HG03045 (cell line): ENCODE results near the gene SCD5.

ENCODE experiments used
- ATAC-seq: cut with Tn5 transposase; IDR thresholded peaks from one replicate; pipeline ENCODE4 v1.9.1; 2021; ENCODE audit warnings: mild to moderate bottlenecking, moderate library complexity; ENCODE audit not compliant: unreplicated experiment

The SCD5 gene

DNA sequence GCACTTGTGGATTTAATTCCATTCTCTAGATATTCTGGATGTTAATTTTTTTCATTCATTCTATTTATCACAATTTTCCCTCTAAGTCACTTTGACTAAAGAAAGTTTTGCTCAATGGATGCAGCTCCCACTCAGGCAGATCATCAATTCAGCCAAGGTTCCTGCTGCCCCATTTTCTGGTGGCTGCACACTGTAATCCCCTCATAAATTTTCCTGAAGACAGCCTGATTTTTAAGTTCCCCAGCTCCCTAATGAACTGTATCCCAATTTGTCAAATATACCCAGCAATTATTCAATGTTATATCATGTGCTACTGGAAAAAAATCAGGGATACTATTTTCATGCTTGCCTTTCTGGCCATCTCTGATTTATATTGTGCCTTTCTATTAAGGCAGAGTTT is 61.2 kb downstream of the SCD5 start:
- ATAC-seq, result no peak

DNA sequence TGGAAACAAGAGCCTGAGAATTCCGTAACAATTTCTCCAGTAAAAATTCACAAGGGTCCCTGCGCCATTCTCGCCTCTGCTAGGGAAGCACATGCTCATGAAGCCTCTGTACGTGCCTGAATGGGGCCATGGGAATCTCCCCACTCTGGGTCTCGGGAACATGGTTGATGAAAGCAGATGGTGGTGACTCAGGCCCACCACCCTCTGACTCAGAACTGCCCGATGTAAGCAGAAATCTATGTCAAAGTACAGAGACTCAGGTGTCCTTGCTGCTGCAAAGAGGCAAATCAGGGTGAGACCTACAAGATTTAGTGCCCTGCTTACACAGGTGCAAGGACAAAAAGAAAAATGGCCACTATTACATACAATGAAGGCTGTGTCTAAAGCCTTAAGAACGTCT is 65.0 kb downstream of the SCD5 start:
- ATAC-seq, result no peak

DNA sequence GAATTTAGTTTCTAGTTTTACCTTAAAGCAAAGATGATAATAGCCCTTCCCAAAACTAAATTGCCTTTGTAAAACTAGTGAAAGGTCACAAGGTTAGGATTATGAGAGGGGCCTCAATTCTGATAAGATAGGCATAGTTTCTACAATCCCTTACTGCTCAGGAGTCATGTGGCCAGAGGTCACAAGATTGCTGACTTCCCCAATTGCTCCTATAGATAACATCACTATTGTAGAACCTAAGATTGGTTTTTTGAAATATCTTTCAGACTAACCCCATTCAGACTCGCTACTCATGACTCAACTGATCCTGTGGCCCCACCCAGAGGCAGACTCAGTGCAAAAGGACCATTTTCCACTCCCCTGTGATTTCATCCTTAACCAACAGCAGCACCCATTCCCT is 70.3 kb downstream of the SCD5 start:
- ATAC-seq, result no peak

DNA sequence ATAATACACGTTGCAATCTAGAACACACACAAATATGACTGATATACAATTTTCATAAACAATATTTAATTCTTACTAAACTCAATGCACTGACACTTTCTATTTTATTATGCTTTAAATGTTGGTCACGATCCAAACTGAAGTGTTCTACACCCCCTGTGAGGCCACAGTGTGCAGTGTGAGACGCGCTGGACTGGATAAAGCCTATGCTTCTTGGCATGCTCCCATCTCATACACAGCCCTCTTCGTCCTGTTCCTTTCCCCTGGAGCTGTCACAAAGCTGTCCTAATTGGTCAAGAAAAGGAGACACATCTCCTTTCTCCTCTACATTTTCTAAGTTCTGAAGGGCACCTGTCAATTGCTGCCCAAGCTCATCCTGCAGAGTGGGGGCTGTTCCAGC is 72.0 kb downstream of the SCD5 start:
- ATAC-seq, result no peak

DNA sequence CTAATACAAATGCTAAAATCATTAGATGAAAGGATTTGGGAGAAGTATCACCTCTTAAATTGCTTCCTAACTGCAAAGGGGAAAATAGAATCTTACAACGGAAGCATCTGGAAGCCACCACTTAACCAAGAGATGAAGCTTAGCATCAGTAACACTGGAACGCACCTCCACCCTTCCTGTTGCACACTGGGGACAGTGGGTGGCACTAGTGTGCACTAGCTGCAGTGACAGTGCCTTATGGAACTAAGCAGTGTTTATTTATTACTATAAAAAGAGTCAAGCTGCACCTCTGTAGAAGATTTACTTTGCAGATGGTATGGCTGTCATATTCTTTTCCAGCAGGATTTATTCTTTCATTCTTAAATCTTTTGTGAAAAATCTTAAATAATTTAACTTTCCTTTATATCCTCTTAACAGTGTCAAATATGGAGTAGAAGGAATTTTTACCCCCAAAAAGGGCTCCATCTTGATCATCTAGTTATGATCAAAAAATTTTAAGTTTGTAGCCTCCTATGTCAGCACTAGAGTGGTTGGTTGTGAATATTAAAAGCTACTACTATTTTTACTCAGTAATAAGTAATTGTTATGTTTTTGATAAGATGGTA is 76.7 kb downstream of the SCD5 start:
- no peak for ATAC-seq

DNA sequence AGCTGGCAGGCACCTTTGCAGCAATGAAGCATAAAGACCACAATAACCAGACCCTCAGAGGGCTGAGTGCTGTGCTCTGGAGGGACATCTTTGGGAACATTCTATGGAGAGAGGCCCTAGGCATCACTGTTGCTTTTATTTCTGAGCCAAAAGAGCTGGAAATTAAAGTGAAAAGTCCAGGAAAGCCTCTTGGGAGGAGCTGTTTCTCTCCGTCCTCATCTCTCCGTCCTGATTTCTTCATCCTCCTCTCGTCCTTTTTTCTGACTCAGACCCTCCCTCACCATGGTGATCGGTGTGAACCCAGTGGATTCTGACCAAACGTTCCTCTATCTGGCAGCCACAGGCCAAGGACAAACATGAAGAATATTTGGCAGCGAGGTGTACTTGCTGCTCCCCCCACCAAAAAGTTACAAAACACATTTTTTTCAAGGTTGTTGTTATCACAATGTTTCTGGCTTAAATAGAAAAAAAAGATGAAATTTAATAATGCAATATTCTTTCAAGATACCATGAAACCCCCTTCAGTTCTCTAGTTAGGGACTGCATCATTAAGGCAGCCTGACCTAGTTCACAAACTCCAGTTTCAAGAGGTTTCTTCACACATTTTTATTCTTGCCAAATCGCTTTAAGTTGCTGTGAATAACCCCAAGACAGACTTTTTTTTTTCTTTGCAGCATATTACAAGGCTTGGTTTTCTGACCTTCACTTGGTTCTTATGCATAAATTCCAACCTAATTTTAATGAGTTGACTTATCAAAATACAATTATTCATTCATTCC is 80.2 kb downstream of the SCD5 start:
- no peak for ATAC-seq

DNA sequence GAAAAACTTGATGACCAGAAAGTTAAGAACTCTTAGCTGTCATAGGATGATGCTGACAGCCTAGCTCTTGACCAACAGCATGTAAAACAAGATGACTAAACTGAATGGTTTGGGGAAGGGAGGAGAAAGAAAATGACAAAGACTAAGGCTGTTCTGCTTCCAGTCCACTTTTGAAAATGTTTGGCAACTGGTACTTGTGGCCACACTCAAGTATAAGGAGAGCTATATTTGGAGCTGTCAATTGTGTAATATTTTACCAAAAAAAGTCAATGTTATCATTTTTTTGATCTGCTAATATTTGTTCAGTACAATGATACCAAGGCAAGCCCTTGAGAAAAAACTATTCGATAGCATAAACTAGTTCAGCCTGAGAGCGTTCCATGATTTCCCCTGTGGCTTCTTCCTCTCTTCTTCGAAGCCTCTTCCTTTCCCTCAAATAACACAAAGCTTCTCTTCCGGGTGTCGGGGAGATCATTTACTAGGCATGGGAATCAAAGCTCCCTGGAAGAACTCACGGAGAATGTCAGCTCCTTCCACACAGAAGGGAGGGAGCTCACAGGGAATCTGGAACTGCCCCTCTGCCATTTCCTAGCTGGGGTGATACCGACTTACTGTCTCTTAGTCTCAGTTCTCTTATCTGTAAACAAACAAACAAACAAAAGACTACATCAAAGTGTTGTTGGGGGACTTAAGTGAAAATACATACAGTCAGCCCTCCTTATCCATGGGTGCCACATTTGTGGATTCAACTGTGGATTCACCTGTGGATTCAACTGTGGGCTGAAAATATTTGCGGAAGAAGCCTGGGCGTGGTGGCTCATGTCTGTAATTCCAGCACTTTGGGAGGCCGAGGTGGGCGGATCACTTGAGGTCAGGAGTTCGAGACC is 82.6 kb downstream of the SCD5 start:
- ATAC-seq, result no peak

DNA sequence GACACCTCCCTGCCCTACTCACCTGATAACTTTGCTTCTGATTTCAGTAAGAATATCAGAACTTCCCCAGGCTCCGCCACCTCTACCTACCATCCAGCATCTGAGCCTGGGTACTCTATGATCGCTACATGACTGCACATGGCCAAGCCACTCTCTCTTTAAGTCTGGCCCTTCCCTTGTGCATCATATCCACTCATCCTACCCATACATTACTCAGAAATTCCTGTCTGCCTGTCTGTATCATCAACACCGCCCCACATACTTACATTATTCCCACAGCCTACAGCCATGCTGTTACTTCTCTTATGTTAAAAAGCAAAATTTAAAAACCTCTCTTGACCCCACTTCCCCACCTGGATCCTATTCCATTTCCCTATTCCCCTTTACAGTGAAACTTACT is 84.7 kb downstream of the SCD5 start:
- ATAC-seq, result no peak

DNA sequence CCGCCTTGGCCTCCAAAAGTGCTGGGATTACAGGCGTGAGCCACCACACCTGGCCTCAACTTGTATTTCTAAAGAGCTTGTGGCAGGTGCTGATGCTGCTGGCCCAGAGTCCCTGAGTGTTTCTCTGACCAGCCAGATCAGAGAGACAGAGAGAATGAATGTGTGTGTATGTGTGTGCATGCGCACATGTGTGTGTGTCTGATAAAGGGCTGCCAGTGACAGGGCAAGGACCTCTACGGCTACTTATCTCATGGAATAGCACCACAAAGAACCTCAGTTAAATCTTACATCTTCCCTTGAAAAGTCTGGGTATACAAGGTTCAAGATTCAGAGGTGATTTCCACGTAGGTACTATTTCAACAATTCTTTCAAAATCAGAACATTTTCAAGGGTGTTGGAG is 86.0 kb downstream of the SCD5 start:
- ATAC-seq, result no peak

DNA sequence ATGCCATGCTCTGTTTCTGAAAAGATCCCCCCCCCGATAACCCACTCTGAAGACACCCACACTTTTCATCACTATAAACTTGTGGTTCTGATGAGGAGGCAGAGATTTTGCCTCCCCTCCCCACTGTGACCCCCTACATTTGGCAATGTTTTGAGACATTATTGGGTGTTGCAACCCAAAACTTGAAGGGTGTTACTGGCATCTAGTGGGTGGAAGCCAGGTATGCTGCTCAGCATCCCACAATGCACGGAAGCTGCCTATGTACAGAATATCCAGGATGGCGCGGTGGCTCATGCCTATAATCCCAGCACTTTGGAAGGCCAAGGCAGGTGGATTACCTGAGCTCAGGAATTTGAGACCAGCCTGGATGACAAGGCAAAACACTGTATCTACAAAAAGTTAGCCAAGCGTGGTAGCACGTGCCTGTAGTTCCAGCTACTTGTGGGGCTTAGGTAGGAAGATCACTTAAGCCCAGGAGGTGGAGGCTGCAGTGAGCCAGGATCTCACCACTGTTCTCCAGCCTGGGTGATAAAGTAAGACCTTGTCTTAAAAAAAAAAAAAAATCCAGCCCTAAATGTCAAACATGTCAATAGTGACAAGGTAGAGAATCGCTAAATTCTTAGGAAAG is 87.3 kb downstream of the SCD5 start:
- ATAC-seq, result no peak

DNA sequence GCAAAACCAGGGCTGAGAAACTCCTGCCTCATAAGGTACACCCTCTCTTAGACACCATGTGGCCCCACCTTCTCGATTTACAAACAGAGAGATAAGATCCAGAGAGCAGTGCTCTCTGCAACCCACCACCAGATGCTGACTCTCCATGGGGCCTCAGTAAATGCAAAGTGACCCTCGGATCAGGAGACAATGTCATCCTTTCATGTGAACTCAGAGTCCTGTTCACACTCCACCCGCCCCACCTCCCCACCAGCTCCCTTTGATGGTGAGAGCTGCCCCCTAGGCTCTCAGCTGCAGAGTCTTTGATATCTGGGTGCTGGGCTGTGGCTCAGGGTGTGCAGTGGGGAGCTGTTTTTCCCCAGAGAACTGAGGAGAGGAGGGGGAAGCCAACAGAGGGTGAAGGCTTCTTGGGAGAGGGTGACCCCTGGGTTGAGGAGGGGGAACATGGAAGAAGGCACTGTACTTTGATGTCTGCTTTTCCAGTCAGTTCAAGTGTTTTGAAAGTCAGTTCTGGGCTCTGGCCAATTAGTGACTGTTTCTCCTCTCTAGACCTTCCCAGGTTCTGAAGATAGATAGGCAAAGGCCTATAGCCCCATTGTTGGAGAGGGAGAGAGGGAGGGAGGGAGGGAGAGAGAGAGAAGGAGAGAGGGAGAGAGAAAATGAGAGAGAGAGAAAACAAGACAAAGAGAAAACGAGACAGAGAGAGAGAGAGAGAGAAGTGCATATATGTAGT is 88.2 kb downstream of the SCD5 start:
- ATAC-seq, result no peak

DNA sequence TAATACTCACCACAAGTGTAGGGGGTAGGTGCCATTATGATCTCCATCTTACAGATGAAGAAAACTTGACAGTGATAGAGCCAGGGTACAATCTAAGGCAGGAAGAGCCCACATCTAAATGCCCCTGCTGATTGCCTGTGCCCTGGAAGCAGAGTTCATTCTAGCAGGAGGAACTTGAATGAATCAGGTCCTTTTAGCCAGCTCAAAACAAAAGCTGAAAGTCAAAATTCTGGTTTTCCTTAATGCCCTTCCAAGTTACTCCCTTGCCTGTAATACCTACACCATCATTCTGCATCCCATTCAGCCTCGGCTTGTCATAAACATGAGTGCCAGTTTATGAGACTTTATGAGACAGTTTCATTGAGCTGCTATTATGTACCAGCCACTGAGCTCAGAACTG is 89.6 kb downstream of the SCD5 start:
- no peak for ATAC-seq

DNA sequence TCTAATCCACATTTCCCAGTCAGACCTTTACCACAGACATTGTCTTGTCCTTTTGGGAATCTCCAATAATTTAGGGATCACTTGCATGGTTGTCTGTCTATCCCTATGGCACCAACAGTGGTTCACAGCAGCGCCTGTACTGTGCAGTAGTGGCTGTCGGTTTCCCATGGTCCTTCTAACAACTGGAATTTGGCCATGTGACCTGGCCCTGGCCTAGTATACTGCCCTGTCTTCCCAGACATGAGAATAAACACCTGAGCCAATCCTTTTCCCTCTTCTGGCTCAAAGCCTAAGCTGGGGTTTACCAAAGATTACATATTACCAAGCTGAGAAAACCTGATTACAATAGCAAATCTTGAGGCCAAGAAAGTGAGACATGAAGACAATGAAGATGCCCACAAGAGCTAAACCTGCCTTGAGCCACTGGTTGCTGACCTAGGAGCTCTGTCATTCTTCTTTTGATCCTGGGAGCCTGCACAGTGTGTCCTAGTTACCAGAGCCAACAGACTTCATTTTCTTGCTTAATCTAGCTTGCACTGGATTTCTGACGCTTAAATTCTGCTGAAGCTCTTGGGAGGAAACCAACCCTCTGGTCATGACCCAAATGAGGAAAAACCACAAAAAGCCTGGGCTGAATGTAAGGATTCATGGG is 92.1 kb downstream of the SCD5 start:
- ATAC-seq, result no peak

DNA sequence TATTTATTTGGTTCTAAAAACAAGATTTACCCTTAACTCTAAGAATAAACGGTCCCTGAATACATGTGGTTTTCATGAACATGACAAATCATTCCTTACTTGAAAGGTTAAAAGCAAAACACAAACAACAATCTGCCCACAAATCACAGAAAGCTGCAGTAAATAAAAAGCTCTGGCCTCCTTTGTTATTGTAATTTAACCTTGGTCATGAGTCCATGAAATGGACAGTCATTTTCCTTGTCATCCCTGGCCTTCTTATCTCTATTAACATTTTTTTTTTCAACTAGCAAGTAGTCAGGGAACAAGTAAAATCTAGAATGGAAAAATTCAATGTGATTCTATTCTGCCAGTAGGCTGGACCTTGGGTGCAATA is 92.7 kb downstream of the SCD5 start:
- no peak for ATAC-seq

DNA sequence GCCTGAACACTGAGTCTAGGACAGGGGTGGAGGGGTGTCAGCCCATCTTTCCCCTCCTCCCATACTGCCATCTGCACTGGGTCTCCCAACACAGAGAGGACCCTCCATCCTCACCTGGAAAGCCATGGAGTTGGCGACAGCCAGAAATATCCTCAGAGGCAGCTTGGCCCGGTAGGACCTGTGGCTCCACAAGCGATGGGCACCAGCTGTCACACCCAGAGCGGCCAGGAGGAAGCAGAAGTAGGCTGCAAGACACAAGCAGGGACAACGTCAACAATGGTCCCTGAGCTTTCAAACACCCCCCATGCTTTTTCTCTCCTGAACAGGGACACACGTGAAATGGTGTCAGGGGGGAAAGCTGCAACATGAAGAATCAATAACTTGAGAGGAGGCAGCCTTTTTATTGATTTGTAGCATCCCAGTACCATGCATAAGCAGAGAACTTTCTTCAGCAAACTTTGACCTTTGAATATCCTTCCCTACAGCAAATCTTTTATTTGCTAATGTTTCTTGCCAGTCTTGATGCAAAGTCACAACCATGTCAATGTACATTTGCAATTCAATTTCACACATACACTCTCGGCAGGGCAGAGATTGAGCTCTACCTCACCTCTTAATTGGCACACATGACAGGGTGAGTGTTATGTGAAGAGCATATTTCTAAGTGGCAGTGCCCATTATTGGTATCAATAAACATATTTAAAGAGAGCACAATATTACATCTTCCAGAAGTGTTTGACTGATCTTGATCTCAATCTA is 93.2 kb downstream of the SCD5 start:
- ATAC-seq, result no peak

DNA sequence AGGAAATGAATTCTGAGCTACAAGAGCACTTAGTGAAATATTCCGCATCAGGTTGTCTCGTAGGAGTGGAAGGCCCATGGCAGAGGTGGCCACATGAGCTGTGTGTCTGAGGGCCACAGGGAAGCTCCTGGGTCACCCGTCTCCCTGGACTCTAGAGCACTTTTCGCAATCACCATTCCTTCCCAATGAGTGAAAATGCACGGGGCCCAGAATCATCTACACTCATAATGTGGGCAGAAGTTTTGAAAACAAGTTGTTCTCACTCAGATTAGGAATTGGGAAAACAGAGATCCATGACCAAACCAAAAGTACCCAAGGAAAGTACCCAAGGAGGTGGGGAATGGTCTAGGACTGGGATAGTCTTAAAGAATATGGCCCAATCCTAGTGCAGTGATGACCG is 94.4 kb downstream of the SCD5 start:
- no peak for ATAC-seq

DNA sequence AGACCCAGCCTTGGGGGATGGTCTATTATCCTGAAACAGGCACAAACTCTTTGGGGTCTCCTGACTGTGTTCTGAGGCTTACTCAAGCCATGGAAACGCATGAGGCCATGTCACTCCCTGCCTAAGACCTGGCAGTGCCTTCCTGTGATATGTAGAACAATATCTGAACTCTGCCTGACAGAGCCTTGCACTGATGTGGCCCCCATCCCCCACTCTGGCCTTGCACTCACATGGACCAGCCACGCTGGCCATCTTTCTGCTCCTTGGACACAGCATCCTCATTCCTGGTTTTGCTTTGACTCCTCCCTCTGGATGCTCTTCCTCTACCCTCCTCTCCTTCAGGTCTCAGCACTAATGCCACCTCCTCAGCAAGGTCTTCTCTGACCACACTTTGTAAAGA is 100.2 kb downstream of the SCD5 start:
- no peak for ATAC-seq

DNA sequence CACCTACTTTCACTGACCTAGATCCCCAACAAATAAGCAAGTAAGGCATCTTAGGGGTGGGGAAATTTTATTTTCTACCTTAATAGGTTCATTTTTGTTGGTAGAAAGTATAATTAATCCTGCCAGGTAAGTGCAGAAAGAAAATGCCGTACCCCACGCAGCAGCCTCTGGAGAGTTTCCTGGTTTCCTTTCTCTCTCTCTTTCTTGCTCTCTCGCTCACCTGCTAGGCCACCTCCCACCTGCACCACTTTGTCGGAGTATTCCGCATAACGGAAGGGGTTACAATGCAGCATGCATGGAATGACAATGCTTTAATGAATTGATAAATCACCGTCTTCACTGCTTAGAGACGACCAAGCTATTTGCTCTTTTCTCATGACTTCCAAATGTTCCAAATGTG is 101.0 kb downstream of the SCD5 start:
- ATAC-seq, result no peak

DNA sequence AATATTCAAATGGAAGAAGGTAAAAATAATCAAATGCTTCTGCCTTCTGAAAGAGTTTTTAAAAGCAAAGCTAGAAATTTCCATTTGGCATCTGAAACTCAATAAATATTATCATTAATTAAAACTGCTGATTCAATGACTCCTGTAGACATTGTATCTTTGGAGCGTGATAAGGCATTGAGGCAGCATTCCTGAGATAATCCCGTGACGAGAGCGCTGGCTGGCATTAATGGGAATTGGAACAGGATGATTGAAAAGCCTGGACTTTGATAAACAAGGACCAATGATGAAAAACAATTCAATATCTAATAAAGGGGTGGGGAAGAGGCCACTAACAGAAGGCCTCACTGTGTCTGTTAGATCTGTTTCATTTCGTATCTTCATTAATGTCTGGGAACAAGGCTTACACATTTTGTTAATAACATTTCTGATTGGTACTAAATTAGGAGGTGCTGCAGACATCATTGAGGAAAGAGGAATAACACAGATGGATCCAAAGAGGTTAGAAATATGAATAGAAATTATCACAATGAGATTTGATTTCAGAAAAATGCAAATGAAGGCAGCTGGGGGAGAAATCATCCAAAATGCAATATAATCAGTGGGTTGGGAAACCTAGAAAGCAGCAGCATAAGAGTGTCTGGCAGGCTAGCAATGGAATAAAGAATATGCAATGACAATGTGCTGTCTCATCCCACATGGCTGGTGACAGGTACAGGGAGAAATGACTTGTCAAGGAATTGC is 102.3 kb downstream of the SCD5 start:
- no peak for ATAC-seq
